IPS-18c (cell line): Measurements from ENCODE around the gene RBKS.
A peak's percentile ranks its signal among the peaks of the same experiment; 100 is the strongest.

Source experiments
- H3K4me3 ChIP-seq: 2 replicates; pipeline ENCODE4 v1.7.0; 2013; ENCODE audit warnings: low read depth, mild to moderate bottlenecking, low read length, moderate library complexity; ENCODE audit not compliant: insufficient read depth
- H3K9me3 ChIP-seq: one replicate; pipeline ENCODE4 v1.6.1; 2013; ENCODE audit warnings: mild to moderate bottlenecking, low read length, moderate library complexity; ENCODE audit not compliant: control insufficient read depth, insufficient read depth

RBKS gene

DNA sequence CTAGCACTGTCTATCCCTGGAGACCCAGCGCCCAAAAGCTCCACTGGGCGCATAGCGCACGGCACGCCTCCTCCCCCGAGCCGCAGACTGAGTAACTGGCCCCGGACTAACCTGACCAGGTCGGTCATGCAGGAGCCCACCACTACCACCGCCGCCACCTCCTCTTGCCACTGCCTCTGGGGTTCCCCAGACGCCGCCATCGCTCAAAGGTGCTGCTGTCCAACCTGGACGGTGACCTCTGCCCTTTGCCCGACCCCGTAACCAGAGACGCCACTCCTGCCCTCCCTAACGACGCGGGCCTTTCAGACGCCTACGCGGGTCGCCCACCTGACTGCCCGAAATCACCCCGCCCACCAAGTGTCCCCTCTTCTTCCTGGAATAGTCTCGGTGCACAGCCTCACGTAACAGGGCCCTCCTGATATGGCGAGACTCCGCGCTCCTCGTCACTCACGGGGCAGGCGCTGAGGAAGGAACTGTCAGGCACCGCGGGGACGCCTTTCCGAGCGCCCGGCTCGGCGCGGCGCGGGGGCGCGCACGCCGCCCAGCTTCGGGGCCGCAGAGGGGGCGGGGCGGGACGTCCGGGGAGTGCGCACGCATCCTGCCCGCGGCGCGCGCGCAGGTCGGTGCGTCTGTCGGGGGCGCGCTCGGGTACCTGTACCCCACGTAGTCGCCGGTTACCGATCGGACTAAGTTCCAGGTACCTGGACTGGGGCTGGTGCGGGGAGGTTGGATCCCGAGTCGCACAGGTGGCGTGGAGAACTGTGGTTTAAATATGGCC, at the start of gene RBKS, which contains the start of gene BABAM2:
Gene RBKS, minus strand, starts transcription at position 242 of the 778 bp plus-strand sequence. Its CDS starts 42 bp downstream, at position 200.
Gene BABAM2, plus strand, starts transcription at position 584 of the 778 bp plus-strand sequence. CDS start 3,828 bp downstream, outside the sequence.
- Histone ChIP-seq H3K9me3 (no peaks in the 10 kb centered on the region), H3K4me3 (peak within 1 kb of the TSS; percentile 83)

- Histone ChIP-seq H3K9me3 (no peaks in the 10 kb centered on the region), H3K4me3 (no peak overlapping the region)
These were observed 44.8 kb upstream of the RBKS start for GRCh38 chr2:27935026-27935425.

DNA sequence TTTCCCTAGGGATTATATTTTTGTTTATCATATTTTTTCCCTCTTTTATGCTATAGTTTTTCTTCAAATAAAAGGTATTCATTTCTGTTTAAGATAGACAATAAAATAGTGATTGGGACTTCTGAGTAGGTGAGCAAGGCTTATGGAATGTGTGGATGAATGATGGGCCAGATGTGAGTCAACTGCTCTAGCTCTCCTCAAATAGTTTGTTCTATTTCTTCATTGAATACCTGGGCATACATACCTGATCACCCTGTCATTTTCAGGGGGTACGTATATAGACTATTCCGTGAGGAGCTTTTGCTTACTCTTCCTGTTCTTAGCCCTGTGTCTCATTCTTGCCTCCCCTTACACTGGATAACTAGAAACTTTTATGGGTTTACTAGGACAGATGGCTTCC, 42.2 kb upstream of the RBKS start:
- Histone ChIP-seq H3K9me3 (no peaks in the 10 kb centered on the region), H3K4me3 (no peak overlapping the region)

DNA sequence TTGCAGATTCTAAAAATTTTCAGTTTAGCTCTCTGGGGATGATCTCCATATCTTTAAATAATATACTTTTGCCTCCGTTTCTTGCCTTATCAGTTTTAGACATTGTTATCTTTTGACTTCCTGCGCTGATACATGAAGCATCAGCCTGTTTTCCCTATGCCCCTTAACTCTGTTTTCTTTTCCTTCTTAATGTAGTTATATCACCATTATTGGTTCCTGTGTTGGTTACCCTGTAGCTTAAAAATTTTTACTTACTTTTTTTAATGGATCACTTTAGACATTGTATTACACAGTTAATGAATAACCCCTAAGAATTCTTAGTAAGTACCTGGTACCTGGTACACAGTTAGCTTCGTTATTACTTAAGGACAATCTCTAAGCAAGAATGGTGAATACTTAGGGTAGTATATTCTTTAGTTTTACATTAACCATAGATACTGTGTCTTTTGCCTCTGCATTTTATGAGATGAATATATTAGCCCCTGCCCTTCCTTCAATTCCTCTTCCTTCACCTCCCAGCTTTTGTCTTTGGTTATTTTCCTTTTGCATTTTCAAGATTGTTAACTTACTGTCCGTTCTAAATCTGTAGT, 41.3 kb upstream of the RBKS start:
- Histone ChIP-seq H3K9me3 (no peaks in the 10 kb centered on the region), H3K4me3 (no peak overlapping the region)

DNA sequence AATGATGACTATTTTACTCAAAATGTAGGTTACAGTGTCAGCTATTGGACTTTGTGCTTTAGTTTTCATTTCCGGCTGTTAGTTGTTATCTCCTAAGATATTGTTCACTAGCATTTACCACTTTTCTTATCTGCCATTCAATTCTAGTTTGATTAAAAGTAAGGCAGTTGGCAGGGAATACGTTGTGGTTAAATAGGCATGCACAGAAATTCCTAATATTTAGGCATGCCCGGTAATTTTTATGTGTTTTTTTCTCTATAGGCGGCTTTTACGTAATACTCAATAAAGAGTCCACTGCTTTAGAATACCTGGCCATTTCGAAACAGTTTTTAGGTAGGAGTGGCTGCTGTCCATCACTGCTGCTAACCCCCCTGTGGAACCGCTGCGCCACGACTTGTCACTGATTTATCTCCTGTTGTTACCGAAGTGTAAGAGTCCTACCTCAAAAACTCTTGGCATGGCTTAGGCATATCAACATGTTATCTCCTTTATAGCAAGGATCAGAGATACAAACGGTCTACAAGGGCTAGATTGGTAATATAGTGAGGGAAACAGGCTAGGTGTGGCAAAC, 39.8 kb upstream of the RBKS start:
- H3K9me3 ChIP-seq = no peaks in the 10 kb centered on the region
- no peak overlapping the region for H3K4me3 ChIP-seq

DNA sequence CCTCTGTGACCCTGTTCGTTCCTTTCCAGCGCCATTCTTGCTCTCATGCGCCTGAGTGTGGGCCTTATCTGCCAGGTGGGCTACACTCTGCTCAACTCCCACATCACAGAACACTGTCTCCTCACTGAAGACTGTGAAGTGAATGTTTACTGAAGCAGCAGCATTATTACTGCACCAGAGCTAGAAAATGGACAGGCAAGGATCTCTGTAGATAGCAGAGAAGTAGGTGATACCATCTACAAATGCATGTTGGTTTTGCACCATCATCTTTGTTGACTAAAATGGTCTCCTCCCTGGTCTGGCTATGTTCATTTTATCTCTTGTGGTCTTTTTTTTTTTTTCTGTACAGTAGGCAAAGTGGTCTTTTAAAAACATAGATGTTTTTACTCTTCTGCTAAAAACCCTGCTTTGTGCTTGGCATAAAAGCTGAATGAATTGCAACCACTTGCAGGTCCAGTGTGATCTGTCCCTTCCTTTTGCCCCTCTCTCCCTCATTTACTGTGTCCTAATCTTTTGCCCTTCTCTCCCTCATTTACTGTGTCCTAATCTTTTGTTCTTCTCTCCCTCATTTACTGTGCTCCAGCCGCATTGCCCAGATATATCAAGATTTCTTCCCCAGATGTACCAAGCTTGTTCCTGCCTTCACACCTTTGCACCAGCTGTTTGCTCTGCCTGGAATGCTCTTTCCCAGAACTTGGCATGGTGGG, 35.7 kb upstream of the RBKS start:
- no peaks in the 10 kb centered on the region for H3K9me3 ChIP-seq
- no peak overlapping the region for H3K4me3 ChIP-seq

DNA sequence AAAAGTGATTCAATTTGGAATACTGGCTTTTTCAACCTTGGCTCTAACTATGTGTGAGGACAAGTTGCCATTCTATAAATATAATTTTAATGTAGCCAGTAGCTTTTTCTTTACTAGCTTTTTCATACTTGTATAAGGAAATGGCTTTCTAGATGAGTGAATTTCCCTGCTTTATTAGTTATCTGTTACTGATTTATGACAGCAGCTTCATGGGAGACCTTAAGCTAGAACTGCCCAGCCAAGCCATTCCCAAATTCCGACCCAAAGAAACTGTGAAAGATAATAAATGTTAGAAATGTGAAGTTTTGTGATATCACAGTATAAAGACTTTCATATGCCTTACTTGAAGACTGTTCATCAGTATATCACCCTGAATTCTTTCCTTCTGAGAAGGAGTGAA, 32.7 kb upstream of the RBKS start:
- H3K4me3 ChIP-seq = no peak overlapping the region
- no peaks in the 10 kb centered on the region for H3K9me3 ChIP-seq

GRCh38 chr2:27921880-27922547, 31.8 kb upstream of the RBKS start:
- Histone ChIP-seq H3K9me3 (no peaks in the 10 kb centered on the region), H3K4me3 (no peak overlapping the region)

- Histone ChIP-seq H3K4me3 (no peak overlapping the region), H3K9me3 (no peaks in the 10 kb centered on the region)
These were observed 31.2 kb upstream of the RBKS start for GRCh38 chr2:27921424-27921823.

GRCh38 chr2:27920148-27920885, 30.1 kb upstream of the RBKS start:
- H3K4me3 ChIP-seq = no peak overlapping the region
- no peaks in the 10 kb centered on the region for H3K9me3 ChIP-seq

DNA sequence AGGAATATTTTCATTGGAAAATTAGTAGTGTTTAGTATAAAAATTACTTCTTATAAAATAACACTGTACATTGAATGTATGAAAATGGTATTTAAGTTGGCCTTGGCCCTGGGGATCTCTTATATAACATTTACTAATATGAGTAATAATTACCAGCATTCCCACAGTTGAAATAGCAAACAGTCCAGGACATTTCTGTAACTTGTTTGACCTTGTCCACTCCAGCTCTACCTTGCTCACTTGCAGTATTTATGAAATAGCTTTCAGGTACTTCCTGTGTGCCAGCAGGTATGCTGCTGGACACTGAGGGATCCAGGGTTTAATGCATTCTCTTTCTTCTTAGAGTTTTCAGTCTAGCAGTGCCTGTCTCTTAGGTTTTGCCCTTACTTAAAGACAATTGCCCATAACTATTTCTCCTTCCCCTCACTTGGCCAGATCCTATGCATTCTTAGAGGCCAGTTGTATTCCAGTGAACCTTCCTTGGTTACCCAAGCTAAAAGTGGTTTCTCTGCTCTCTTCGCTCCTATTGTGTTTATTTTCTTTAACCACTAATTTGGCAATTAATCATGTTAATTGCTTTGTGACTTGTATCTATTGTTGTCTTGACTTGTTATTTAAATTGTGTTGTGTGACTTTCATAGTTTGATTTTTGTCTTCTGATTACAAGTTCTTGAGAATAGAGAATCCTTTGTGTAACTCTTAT, 26.3 kb upstream of the RBKS start:
- Histone ChIP-seq H3K9me3 (no peaks in the 10 kb centered on the region), H3K4me3 (no peak overlapping the region)

GRCh38 chr2:27915874-27916273, 25.7 kb upstream of the RBKS start:
- Histone ChIP-seq H3K9me3 (no peaks in the 10 kb centered on the region), H3K4me3 (no peak overlapping the region)

DNA sequence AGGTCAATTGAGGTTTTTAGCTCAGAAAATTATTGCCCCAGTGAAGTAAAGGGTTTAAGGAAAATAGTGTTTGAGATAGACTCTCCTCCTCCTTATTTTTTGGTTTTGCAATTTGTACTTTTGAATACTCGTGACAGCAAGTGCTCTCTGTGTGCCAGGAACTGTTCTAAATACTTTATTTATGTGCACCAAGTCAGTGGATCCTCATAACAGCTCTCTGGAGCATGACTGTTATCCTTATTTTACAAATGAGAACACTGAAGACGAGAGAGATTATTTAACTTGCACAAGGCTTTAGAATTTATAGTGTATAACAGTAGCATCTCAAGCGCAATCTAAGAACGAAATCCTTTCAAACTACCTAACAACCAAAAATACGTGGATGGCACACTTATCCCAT, 25.0 kb upstream of the RBKS start:
- no peaks in the 10 kb centered on the region for H3K9me3 ChIP-seq

DNA sequence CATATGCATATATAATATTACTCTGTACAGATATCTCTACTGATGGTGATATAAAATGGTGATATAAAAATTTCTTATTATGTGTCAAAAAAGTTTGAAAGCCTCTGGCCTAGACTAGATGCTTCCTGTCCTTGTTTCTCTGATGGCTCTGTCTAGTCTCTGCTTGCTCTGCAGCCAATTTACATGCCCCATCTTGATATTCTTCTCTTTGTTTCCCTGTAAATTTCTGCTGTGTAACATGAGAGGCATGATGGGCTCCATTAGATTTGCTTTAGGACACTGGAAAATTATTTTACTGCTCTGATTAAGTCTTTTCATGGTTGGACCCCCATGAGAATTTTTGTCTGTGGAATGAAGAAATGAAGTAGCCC, 24.6 kb upstream of the RBKS start:
- Histone ChIP-seq H3K9me3 (no peaks in the 10 kb centered on the region), H3K4me3 (no peak overlapping the region)

More for the DNA sequence above, 25.0 kb upstream of the RBKS start:
- H3K4me3 ChIP-seq = no peak overlapping the region

GRCh38 chr2:27914041-27914804, 24.0 kb upstream of the RBKS start:
- no peaks in the 10 kb centered on the region for H3K9me3 ChIP-seq
- no peak overlapping the region for H3K4me3 ChIP-seq

GRCh38 chr2:27912512-27912911, 22.3 kb upstream of the RBKS start:
- Histone ChIP-seq H3K9me3 (no peaks in the 10 kb centered on the region), H3K4me3 (no peak overlapping the region)
